Stimulated activated CD4-positive, alpha-beta T cell treated with anti-CD3 and anti-CD28 coated beads, Interleukin-15, amount 100 ng/mL, for 24 hours (primary cell): ENCODE data around the gene GALNT1.

Experiments
- DNase-seq: peaks from one replicate; pipeline ENCODE4 v3.0.0-alpha.2; 2020

Gene GALNT1

GRCh38 chr18:35619464-35619863, 37.9 kb downstream of the GALNT1 start:
- no peak for DNase-seq

GRCh38 chr18:35619941-35620340, 38.4 kb downstream of the GALNT1 start:
- no peak for DNase-seq

- DNase-seq, result no peak
Observed at GRCh38 chr18:35620765-35621164, 39.2 kb downstream of the GALNT1 start.

- no peak for DNase-seq
Observed at GRCh38 chr18:35623255-35623654, 41.7 kb downstream of the GALNT1 start.

GRCh38 chr18:35624146-35624545, 42.6 kb downstream of the GALNT1 start:
- DNase-seq, result no peak

GRCh38 chr18:35625232-35625631, 43.7 kb downstream of the GALNT1 start:
- DNase-seq, result no peak

- no peak for DNase-seq
Observed at GRCh38 chr18:35633761-35634160, 52.2 kb downstream of the GALNT1 start.

GRCh38 chr18:35634323-35634722, 52.8 kb downstream of the GALNT1 start:
- no peak for DNase-seq

- no peak for DNase-seq
Observed at GRCh38 chr18:35635170-35635569, 53.6 kb downstream of the GALNT1 start.

- no peak for DNase-seq
Observed at GRCh38 chr18:35637227-35637626, 55.7 kb downstream of the GALNT1 start.

GRCh38 chr18:35639296-35639695, 57.8 kb downstream of the GALNT1 start:
- no peak for DNase-seq

GRCh38 chr18:35641467-35641866, 59.9 kb downstream of the GALNT1 start:
- no peak for DNase-seq

GRCh38 chr18:35641916-35642315, 60.4 kb downstream of the GALNT1 start:
- no peak for DNase-seq

GRCh38 chr18:35642802-35643201, 61.3 kb downstream of the GALNT1 start:
- DNase-seq, result no peak

- no peak for DNase-seq
Observed at GRCh38 chr18:35646449-35646848, 64.9 kb downstream of the GALNT1 start.

GRCh38 chr18:35653392-35654135, 72.0 kb downstream of the GALNT1 start:
- no peak for DNase-seq

- no peak for DNase-seq
Observed at GRCh38 chr18:35658112-35658511, 76.6 kb downstream of the GALNT1 start.

- no peak for DNase-seq
Observed at GRCh38 chr18:35661483-35662146, 80.1 kb downstream of the GALNT1 start.

- no peak for DNase-seq
Observed at GRCh38 chr18:35662293-35663062, 80.9 kb downstream of the GALNT1 start.

- DNase-seq, result no peak
Observed at GRCh38 chr18:35671966-35672603, 90.5 kb downstream of the GALNT1 start.

GRCh38 chr18:35672897-35673296, 91.4 kb downstream of the GALNT1 start:
- DNase-seq, result no peak

GRCh38 chr18:35673682-35674081, 92.1 kb downstream of the GALNT1 start:
- no peak for DNase-seq

- DNase-seq, result no peak
Observed at GRCh38 chr18:35680139-35680551, 98.6 kb downstream of the GALNT1 start.
